Stimulated activated effector memory CD8-positive, alpha-beta T cell treated with anti-CD3 and anti-CD28 coated beads, Interleukin-12 subunit alpha, Interleukin-12 subunit beta, amount 100 ng/mL, for 72 hours (primary cell): Measurements from ENCODE around the gene DOP1A.
A peak's percentile ranks its signal among the peaks of the same experiment; 100 is the strongest.

Experiments
- ATAC-seq: fragments of 150-1000 bp; cut with Tn5 transposase; 2 replicates; pipeline ENCODE4 v1.10.0; 2021
- DNase-seq, 2 donors: peaks; one replicate each; pipeline ENCODE4 v3.0.0; 2021 to 2022; ENCODE audit warnings: low spot score in 2 of 2
- H3K27ac Mint-ChIP-seq: one replicate; pipeline ENCODE4 v1.8.0; 2022; ENCODE audit warnings: mild to moderate bottlenecking, mixed read lengths
- H3K36me3 Mint-ChIP-seq: one replicate; pipeline ENCODE4 v1.8.0; 2022; ENCODE audit warnings: mild to moderate bottlenecking, mixed read lengths
- H3K4me1 Mint-ChIP-seq: one replicate; pipeline ENCODE4 v1.8.0; 2022; ENCODE audit warnings: mixed read lengths
- H3K4me3 Mint-ChIP-seq: one replicate; pipeline ENCODE4 v1.8.0; 2022; ENCODE audit warnings: mild to moderate bottlenecking, mixed read lengths
- H3K9me3 Mint-ChIP-seq: one replicate; pipeline ENCODE4 v1.8.0; 2022; ENCODE audit warnings: mixed read lengths

The DOP1A gene

DNA sequence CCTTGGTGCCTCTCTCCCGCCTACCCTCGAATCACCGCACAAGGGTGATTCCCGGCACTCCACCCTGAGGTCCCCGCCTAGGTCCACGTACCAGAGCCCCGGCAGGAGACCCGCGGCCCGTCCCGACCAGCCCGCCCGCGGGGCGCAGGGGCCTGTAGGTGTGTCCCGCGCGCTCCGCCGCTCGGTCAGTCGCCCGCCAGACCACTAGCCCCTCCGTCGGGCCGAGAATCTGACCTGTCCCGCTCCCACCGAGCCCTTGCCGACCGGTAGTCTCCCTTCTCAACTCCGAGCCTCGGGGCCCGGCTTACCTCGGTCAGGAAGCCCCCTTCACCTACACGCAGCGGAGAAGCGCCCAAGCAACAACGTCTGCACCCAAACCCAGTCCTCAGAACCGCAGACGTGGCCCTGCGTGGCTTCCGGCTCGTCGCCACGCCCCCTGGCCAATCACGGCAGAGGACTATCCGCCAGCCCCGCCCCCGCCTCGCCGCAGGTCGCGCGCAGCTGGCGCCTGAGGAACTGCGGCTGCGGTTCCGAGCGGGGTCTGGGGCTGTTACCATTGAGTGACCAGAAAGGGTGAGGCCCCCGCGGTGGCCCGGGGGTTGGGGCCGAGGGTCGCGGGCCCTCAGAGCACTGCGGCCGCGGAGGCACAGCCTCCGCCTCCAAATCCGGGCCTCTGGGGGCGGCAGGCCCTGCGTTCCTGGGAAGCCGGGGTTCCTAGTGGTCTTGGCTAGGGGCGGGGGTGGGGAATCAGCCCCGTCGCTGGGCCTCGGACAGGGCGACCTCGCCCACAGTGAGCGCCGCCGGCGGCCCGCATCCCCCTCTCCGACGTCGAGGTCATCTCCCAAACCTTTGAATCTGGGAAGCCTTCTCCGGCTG lies 125.6 kb downstream of the DOP1A start, which contains the start of the genes PGM3 and RWDD2A:
TSS of gene PGM3 (minus strand) at position 395 of the 876 bp plus-strand sequence. CDS start 2,253 bp downstream, outside the sequence.
TSS of gene RWDD2A (plus strand) at position 487 of the 876 bp plus-strand sequence. CDS start 1,095 bp downstream, outside the sequence.
- no peaks in the 10 kb centered on the region for H3K9me3 Mint-ChIP-seq
- peaks cover 39% of the 10 kb centered on the region for H3K36me3 Mint-ChIP-seq
- H3K4me1 Mint-ChIP-seq: peaks cover 21% of the 10 kb centered on the region
- peak within 1 kb of the TSS; percentile 97 for H3K27ac Mint-ChIP-seq
- H3K4me3 Mint-ChIP-seq: peak within 1 kb of the TSS; percentile 96
- DNase-seq (peak; percentile 81 to 93), ATAC-seq (peak; percentile 97)

GRCh38 chr6:83193747-83194566 lies 126.5 kb downstream of the DOP1A start:
- no peaks in the 10 kb centered on the region for H3K9me3 Mint-ChIP-seq
- peaks cover 21% of the 10 kb centered on the region for H3K4me1 Mint-ChIP-seq
- H3K27ac Mint-ChIP-seq: no peak overlapping the region
- H3K36me3 Mint-ChIP-seq: peaks cover 31% of the 10 kb centered on the region
- peak; percentile 17 for ATAC-seq
- H3K4me3 Mint-ChIP-seq: peak overlapping the region; percentile 96
- peak; percentile 8 to 58 for DNase-seq

GRCh38 chr6:83198486-83199172 lies 131.2 kb downstream of the DOP1A start:
- H3K36me3 Mint-ChIP-seq: no peaks in the 10 kb centered on the region
- no peak overlapping the region for H3K4me3 Mint-ChIP-seq
- H3K27ac Mint-ChIP-seq: no peak overlapping the region
- ATAC-seq (no peak), DNase-seq (no peak)
- peaks cover 20% of the 10 kb centered on the region for H3K4me1 Mint-ChIP-seq
- no peaks in the 10 kb centered on the region for H3K9me3 Mint-ChIP-seq

DNA sequence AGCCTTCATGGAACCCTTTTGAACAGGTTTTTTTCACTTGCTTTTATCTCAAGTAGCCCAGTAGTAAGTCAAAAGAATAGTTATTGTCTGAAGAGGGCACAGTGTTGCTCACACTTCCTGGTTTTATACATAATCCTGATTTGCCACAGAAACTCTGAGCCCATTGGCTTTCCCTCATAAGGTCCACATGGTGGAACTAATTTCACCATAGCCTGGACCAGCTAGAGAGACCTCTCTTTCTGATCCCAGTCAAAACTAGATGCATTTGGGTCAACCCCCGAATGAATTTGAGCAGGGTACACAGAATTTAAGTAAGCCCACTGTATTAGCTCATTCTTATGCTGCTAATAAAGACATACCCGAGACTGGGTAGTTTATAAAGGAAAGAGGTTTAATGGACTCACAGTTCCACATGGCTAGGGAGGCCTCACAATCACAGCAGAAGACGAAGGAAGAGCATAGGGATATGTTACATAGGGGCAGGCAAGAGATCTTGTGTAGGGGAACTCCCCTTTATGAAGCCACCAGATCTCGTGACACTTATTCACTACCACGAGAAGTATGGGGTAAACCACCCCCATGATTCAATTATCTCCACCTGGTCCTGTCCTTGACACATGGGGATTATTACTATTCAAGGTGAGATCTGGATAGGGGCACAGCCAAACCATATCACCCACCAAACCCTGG lies 131.8 kb downstream of the DOP1A start:
- DNase-seq (no peak), ATAC-seq (peak; percentile 79)
- H3K4me3 Mint-ChIP-seq: no peak overlapping the region
- H3K36me3 Mint-ChIP-seq: no peaks in the 10 kb centered on the region
- H3K9me3 Mint-ChIP-seq: no peaks in the 10 kb centered on the region
- H3K4me1 Mint-ChIP-seq: peaks cover 14% of the 10 kb centered on the region
- H3K27ac Mint-ChIP-seq: peak overlapping the region; percentile 68

- ATAC-seq: peak; percentile 24
Measured at GRCh38 chr6:83199863-83200225, 132.4 kb downstream of the DOP1A start.

GRCh38 chr6:83202031-83202430 lies 134.6 kb downstream of the DOP1A start:
- ATAC-seq (no peak), DNase-seq (no peak)
- Mint-ChIP-seq H3K27ac (no peak overlapping the region), H3K36me3 (no peaks in the 10 kb centered on the region), H3K4me3 (no peak overlapping the region), H3K4me1 (peaks cover 6% of the 10 kb centered on the region), H3K9me3 (no peaks in the 10 kb centered on the region)

More at GRCh38 chr6:83199863-83200225, 132.4 kb downstream of the DOP1A start:
- Mint-ChIP-seq H3K4me1 (peaks cover 11% of the 10 kb centered on the region), H3K36me3 (no peaks in the 10 kb centered on the region), H3K9me3 (no peaks in the 10 kb centered on the region), H3K4me3 (no peak overlapping the region), H3K27ac (no peak overlapping the region)
- no peak for DNase-seq

GRCh38 chr6:83215131-83216047 lies 147.9 kb downstream of the DOP1A start:
- no peak overlapping the region for H3K4me3 Mint-ChIP-seq
- DNase-seq (peak; percentile 5 to 63), ATAC-seq (peak; percentile 92)
- H3K4me1 Mint-ChIP-seq: no peaks in the 10 kb centered on the region
- H3K36me3 Mint-ChIP-seq: no peaks in the 10 kb centered on the region
- H3K27ac Mint-ChIP-seq: no peak overlapping the region
- H3K9me3 Mint-ChIP-seq: no peaks in the 10 kb centered on the region

- Mint-ChIP-seq H3K36me3 (no peaks in the 10 kb centered on the region), H3K27ac (no peak overlapping the region), H3K9me3 (no peaks in the 10 kb centered on the region), H3K4me1 (no peaks in the 10 kb centered on the region), H3K4me3 (no peak overlapping the region)
- no peak for DNase-seq
- ATAC-seq: no peak
Measured at GRCh38 chr6:83216806-83217205, 149.3 kb downstream of the DOP1A start.
